HepG2 (cell line): ENCODE results near the gene ARHGAP30. TPM values are rescaled to one million over a fixed set of nuclear protein-coding genes. Genes with fewer than 3 reads are reported as not detected.

ENCODE experiments used
- CENPT ChIP-seq: sonication (generic); formaldehyde crosslinking; IDR thresholded peaks from 2 replicates; pipeline ENCODE4 v1.8.0; 2022; ENCODE audit warnings: low read depth, mild to moderate bottlenecking, moderate library complexity, missing genetic modification reagents
- GZF1 ChIP-seq: sonication (generic); formaldehyde crosslinking; IDR thresholded peaks from 2 replicates; pipeline ENCODE4 v1.5.1; 2020; ENCODE audit warnings: mild to moderate bottlenecking, missing genetic modification reagents
- HOXA7 ChIP-seq: sonication (generic); formaldehyde crosslinking; IDR thresholded peaks from 2 replicates; pipeline ENCODE4 v1.8.1; 2022; ENCODE audit warnings: mild to moderate bottlenecking, missing genetic modification reagents, moderate library complexity
- HOXD1 ChIP-seq: sonication (generic); formaldehyde crosslinking; IDR thresholded peaks from 2 replicates; pipeline ENCODE4 v1.5.0; 2020; ENCODE audit warnings: missing genetic modification reagents
- NAIF1 ChIP-seq: sonication (generic); formaldehyde crosslinking; IDR thresholded peaks from 2 replicates; pipeline ENCODE4 v1.5.0; 2020; ENCODE audit warnings: mild to moderate bottlenecking, missing genetic modification reagents, borderline replicate concordance
- POLR2A ChIP-seq, 2 experiments: IDR thresholded peaks; 2 replicates each; pipeline ENCODE4 v1.6.1; 2011; ENCODE audit warnings: low read depth in 2 of 2, low read length in 2 of 2, mild to moderate bottlenecking in 1 of 2, moderate library complexity in 1 of 2; ENCODE audit not compliant: insufficient read depth in 1 of 2
- PTBP1 ChIP-seq: fragments of 200-400 bp; formaldehyde crosslinking; IDR thresholded peaks from 2 replicates; pipeline ENCODE4 v1.6.1; 2018; ENCODE audit warnings: low read length, low read depth; ENCODE audit not compliant: poor library complexity, severe bottlenecking
- SMYD3 ChIP-seq: sonication (generic); formaldehyde crosslinking; IDR thresholded peaks from 2 replicates; pipeline ENCODE4 v1.8.1; 2023; ENCODE audit warnings: mild to moderate bottlenecking, missing genetic modification reagents
- ZBTB8A ChIP-seq: sonication (generic); formaldehyde crosslinking; IDR thresholded peaks from 2 replicates; pipeline ENCODE4 v1.4.0; 2020; ENCODE audit warnings: mild to moderate bottlenecking, low read depth, missing genetic modification reagents, borderline replicate concordance
- ZNF180 ChIP-seq: sonication (generic); formaldehyde crosslinking; IDR thresholded peaks from 2 replicates; pipeline ENCODE4 v1.4.0; 2020; ENCODE audit warnings: low read depth, missing genetic modification reagents, borderline replicate concordance
- ZNF33A ChIP-seq: sonication (generic); formaldehyde crosslinking; IDR thresholded peaks from 2 replicates; pipeline ENCODE4 v1.5.1; 2020; ENCODE audit warnings: missing genetic modification reagents, mild to moderate bottlenecking, moderate library complexity, borderline replicate concordance
- ZNF549 ChIP-seq: sonication (generic); formaldehyde crosslinking; IDR thresholded peaks from 2 replicates; pipeline ENCODE4 v1.5.0; 2020; ENCODE audit warnings: missing genetic modification reagents
- ZNF550 ChIP-seq: sonication (generic); formaldehyde crosslinking; IDR thresholded peaks from 2 replicates; pipeline ENCODE4 v1.4.0; 2020; ENCODE audit warnings: mild to moderate bottlenecking, missing genetic modification reagents, borderline replicate concordance
- ZNF678 ChIP-seq: sonication (generic); formaldehyde crosslinking; IDR thresholded peaks from 2 replicates; pipeline ENCODE4 v1.4.0; 2020; ENCODE audit warnings: mild to moderate bottlenecking, missing genetic modification reagents
- polyA plus RNA-seq, 8 experiments: library from polyadenylated mRNA; depleted of rRNA in 3 of 8; stranded (reverse) in 7 of 8; unstranded in 1 of 8; fragments of >200 nt; fragmentation: Illumina TruSeq in 4 of 8; extraction: Trizol in 4 of 8; gene quantifications; 2 replicates each; pipeline versions ENCODE4 v1.2.1 to v1.2.3, GENCODE V29; 2011 to 2016; ENCODE audit warnings: low read depth in 4 of 8, missing spikeins in 1 of 8, mixed read lengths in 1 of 8; ENCODE audit not compliant: insufficient read depth in 1 of 8
- total RNA-seq, 5 experiments: library from RNA; depleted of rRNA; stranded (reverse); fragments of >200 nt; fragmentation: Illumina TruSeq; extraction: Trizol; gene quantifications; 2 replicates each; pipeline ENCODE4 v1.2.3, GENCODE V29; 2016; ENCODE audit warnings: low read depth in 1 of 5
- TF ChIP-seq, protein P1 (sequence below): sonication (generic); formaldehyde crosslinking; conservative IDR thresholded peaks from 2 replicates; pipeline ENCODE4 v1.4.0; 2020; ENCODE audit warnings: missing genetic modification reagents
- TF ChIP-seq, protein P2 (sequence below): sonication (generic); formaldehyde crosslinking; IDR thresholded peaks from 2 replicates; pipeline ENCODE4 v1.4.0; 2020; ENCODE audit warnings: mild to moderate bottlenecking, missing genetic modification reagents, borderline replicate concordance
- TF ChIP-seq, protein P3 (sequence below): sonication (generic); formaldehyde crosslinking; IDR thresholded peaks from 2 replicates; pipeline ENCODE4 v1.5.1; 2020; ENCODE audit warnings: mild to moderate bottlenecking, missing genetic modification reagents, moderate library complexity
- TF ChIP-seq, protein P4 (sequence below): sonication (generic); formaldehyde crosslinking; IDR thresholded peaks from 2 replicates; pipeline ENCODE4 v1.8.1; 2023; ENCODE audit warnings: mild to moderate bottlenecking, missing genetic modification reagents
- TF ChIP-seq, protein P5 (sequence below): sonication (generic); formaldehyde crosslinking; IDR thresholded peaks from 2 replicates; pipeline ENCODE4 v1.4.0; 2020; ENCODE audit warnings: mild to moderate bottlenecking, low read depth, missing genetic modification reagents

Gene ARHGAP30
- total and polyA plus RNA-seq, 2 of the 13 experiments (the other 11 are each of a cell fraction or from before 2014, with no cell fraction given), result 0.13 to 0.20 TPM

DNA sequence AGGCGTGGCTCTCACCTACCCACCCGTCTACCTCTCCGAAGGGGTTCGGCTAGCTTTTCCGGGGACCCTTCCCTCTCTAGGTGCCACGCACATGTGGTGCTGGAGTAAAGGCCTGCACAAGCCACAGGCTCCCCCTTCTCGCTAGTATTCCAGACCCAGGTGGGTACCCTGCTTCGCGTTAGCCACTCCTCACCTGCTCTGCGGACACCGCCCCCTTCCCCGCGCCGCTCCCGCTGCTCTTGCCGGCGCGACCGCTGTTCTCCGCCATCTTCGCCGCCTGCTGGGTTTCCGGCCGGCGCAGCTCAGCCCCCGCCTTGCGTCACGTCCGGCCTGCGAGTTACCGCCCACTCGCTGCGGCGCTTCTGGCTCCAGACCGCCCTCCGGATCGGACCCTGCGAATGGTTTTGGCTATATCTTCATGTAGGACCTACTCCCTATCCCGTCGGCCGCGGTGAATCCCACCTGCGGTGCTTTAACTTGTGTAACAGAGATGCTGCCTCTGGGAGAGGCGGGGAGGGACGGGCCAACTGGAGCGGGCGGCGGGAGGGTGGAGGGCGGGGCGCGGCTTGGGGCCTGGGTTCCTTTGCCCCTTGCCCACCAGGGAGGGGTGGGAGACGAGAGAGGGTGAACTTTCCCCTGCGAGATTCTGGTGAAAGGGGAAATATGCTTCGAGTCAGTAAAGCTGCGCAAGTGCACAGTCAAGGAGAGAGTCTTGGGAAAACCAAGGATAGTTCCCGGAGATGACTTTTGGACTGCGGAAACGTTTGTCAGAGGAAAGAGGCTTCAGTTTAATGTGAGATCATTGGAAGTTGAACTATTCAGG lies 48.3 kb upstream of the ARHGAP30 start, which contains the start of the genes NIT1 and PFDN2 (continued):
- TF ChIP-seq ZNF678 (CRISPR knock-in tag) (0 out of 2 replicates have a peak, but pooled peaks have one; percentile 18), SMYD3 (CRISPR knock-in tag) (no peak), HOXD1 (CRISPR knock-in tag) (peak; percentile 83; the same call in 1 of the 2 replicates), POLR2A (IDR thresholded peaks at IDR 0.05; ENCODE audit: insufficient read depth in 1 of 2, low read depth in 2 of 2, low read length in 2 of 2) (peak; percentile 62 to 88), HOXA7 (CRISPR knock-in tag) (no peak), ZBTB8A (CRISPR knock-in tag) (no peak), CENPT (CRISPR knock-in tag) (no peak), ZNF180 (CRISPR knock-in tag) (0 out of 2 replicates have a peak, but pooled peaks have one; percentile 44), ZNF33A (CRISPR knock-in tag) (0 out of 2 replicates have a peak, but pooled peaks have one; percentile 27), PTBP1 (peak; percentile 68), ZNF550 (CRISPR knock-in tag) (no peak), NAIF1 (peak; percentile 63; the same call in 1 of the 2 replicates), GZF1 (no peak), ZNF549 (CRISPR knock-in tag) (no peak)
- TF ChIP-seq, protein P1, sequence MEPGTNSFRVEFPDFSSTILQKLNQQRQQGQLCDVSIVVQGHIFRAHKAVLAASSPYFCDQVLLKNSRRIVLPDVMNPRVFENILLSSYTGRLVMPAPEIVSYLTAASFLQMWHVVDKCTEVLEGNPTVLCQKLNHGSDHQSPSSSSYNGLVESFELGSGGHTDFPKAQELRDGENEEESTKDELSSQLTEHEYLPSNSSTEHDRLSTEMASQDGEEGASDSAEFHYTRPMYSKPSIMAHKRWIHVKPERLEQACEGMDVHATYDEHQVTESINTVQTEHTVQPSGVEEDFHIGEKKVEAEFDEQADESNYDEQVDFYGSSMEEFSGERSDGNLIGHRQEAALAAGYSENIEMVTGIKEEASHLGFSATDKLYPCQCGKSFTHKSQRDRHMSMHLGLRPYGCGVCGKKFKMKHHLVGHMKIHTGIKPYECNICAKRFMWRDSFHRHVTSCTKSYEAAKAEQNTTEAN, result no peak
- TF ChIP-seq, protein P2, sequence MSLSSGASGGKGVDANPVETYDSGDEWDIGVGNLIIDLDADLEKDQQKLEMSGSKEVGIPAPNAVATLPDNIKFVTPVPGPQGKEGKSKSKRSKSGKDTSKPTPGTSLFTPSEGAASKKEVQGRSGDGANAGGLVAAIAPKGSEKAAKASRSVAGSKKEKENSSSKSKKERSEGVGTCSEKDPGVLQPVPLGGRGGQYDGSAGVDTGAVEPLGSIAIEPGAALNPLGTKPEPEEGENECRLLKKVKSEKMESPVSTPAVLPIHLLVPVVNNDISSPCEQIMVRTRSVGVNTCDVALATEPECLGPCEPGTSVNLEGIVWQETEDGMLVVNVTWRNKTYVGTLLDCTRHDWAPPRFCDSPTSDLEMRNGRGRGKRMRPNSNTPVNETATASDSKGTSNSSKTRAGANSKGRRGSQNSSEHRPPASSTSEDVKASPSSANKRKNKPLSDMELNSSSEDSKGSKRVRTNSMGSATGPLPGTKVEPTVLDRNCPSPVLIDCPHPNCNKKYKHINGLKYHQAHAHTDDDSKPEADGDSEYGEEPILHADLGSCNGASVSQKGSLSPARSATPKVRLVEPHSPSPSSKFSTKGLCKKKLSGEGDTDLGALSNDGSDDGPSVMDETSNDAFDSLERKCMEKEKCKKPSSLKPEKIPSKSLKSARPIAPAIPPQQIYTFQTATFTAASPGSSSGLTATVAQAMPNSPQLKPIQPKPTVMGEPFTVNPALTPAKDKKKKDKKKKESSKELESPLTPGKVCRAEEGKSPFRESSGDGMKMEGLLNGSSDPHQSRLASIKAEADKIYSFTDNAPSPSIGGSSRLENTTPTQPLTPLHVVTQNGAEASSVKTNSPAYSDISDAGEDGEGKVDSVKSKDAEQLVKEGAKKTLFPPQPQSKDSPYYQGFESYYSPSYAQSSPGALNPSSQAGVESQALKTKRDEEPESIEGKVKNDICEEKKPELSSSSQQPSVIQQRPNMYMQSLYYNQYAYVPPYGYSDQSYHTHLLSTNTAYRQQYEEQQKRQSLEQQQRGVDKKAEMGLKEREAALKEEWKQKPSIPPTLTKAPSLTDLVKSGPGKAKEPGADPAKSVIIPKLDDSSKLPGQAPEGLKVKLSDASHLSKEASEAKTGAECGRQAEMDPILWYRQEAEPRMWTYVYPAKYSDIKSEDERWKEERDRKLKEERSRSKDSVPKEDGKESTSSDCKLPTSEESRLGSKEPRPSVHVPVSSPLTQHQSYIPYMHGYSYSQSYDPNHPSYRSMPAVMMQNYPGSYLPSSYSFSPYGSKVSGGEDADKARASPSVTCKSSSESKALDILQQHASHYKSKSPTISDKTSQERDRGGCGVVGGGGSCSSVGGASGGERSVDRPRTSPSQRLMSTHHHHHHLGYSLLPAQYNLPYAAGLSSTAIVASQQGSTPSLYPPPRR (CRISPR knock-in tag), result no peak
- TF ChIP-seq, protein P3, sequence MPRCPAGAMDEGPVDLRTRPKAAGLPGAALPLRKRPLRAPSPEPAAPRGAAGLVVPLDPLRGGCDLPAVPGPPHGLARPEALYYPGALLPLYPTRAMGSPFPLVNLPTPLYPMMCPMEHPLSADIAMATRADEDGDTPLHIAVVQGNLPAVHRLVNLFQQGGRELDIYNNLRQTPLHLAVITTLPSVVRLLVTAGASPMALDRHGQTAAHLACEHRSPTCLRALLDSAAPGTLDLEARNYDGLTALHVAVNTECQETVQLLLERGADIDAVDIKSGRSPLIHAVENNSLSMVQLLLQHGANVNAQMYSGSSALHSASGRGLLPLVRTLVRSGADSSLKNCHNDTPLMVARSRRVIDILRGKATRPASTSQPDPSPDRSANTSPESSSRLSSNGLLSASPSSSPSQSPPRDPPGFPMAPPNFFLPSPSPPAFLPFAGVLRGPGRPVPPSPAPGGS (CRISPR knock-in tag), result no peak
- TF ChIP-seq, protein P4, sequence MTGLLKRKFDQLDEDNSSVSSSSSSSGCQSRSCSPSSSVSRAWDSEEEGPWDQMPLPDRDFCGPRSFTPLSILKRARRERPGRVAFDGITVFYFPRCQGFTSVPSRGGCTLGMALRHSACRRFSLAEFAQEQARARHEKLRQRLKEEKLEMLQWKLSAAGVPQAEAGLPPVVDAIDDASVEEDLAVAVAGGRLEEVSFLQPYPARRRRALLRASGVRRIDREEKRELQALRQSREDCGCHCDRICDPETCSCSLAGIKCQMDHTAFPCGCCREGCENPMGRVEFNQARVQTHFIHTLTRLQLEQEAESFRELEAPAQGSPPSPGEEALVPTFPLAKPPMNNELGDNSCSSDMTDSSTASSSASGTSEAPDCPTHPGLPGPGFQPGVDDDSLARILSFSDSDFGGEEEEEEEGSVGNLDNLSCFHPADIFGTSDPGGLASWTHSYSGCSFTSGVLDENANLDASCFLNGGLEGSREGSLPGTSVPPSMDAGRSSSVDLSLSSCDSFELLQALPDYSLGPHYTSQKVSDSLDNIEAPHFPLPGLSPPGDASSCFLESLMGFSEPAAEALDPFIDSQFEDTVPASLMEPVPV (CRISPR knock-in tag), result peak; percentile 64; the same call in 1 of the 2 replicates
- TF ChIP-seq, protein P5, sequence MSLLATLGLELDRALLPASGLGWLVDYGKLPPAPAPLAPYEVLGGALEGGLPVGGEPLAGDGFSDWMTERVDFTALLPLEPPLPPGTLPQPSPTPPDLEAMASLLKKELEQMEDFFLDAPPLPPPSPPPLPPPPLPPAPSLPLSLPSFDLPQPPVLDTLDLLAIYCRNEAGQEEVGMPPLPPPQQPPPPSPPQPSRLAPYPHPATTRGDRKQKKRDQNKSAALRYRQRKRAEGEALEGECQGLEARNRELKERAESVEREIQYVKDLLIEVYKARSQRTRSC (CRISPR knock-in tag), result no peak
